Measurements from ENCODE around the gene CD4.
"Not testable (repeated sequence)": the region's sequence is repeated elsewhere in the genome, so short reads cannot be mapped to it uniquely, and the experiment has no call there.

CD4 gene

DNA sequence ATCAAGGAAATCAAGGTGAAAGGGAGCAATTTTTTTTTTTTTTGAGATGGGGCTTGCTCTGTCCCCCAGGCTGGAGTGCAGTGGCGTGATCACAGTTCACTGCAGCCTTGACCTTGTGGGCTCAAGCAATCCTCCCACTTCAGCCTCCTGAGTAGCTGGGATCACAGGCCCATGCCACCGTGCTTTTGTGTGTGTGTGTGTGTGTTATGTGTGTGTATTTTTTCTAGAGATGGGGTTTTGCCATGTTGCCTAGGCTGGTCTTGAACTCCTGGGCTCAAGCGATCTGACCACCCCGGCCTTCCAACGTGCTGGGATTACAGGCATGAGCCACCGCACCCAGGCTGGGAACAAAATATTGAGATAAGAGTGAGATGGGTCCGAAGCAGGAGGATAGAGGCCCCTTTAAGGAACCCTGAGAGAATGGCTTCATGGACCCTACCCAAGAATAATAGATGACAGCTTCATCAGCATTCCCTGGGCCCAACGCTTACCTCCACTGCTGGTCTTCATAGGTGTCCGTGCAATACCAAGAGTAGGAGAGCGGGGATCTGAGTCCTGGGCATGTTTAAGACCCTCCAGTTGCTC lies 60.7 kb downstream of the CD4 start:
- DNase-seq = no peak

DNA sequence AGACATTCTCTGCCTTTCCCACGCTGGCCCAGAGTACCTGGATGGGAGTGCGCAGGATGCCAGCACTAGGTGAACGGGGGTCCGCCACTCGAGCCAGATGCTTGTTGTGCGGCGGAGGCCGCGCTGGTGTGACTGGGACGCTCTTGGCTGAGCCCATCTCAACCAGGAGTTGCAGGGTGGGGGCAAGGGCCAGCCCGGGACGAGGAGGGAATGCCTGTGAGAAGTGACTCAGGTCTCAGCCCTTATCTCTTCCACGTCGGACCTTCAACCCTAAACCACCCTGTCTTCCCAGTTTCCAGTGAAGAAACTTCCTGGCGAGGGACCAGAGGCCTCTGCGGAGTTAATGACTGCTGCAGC lies 61.4 kb downstream of the CD4 start:
- DNase-seq = no peak

DNA sequence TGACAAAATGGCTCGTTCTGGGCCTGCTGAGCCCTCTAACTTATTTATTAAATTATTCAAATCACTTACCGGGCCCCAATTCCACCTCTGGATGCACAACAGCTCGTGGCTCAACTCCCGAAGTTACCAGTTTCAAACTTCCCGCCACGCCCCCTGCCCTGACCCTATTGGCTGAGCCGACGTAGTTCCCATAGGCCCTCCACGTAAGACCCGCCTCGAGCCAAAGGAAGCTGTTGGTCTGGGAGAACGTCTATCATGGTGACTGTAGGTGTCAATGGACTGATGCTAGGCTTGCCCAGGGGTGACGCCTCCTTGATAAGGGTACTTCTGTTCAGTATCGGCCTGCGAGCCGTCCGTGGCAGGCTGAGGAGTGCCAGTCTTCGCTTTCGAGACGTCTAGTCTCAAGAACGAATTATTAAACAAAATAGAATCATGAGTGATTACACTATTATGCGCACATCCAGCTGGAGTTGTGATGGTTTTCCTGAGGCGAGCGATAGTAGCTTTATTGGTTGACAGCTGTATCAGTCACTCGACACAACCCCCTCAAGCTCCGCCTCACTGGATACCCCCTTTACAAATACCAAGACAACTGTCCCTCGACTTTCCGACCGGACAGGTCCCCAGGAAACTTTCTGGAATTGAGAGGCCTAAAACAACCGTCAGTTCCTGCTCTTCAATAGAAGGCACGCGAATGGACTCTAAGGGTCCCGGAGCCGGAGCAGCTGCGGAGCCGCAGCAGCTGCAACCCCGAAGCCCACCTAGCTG lies 62.0 kb downstream of the CD4 start, which contains the start of gene CDCA3:
Gene CDCA3, minus strand, starts transcription at position 134 of the 768 bp plus-strand sequence. CDS start 334 bp downstream, outside the sequence.
- peak; percentile 98 to 99 for DNase-seq

DNA sequence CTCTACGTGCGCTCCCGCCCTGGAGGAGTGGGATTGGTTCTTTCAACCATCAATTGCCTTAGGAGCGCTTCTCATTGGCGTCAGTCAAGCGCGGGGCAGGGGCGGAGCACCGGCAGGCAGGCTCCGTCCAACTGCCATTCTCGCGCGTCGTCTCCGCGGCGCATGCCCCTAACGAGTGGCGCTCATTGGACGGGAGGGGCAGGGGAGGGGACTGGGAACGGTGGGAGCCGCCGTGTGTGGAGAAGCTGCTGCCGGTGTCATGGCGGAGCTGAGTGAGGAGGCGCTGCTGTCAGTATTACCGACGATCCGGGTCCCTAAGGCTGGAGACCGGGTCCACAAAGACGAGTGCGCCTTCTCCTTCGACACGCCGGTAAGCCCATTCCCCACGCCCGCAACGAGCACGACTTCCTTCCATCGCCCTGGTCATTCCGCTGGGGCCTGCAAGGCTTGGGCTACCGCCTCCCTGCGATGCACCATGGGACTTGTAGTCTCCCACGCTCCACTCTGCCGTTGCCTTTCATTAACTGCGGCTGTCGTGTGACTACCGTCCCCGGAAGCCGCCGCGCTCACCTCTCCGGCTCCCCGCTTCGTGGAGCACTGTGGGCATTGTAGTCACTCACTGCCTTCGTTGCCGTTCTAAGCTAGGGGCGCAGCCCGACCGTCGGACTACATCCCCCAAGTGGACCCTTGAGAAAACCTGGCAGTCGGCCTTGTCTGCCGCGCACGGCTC lies 62.8 kb downstream of the CD4 start, which contains the start of gene USP5:
Gene USP5, plus strand, starts transcription at position 230 of the 730 bp plus-strand sequence. Its CDS starts 30 bp downstream, at position 260.
- peak; percentile 100 for DNase-seq

DNA sequence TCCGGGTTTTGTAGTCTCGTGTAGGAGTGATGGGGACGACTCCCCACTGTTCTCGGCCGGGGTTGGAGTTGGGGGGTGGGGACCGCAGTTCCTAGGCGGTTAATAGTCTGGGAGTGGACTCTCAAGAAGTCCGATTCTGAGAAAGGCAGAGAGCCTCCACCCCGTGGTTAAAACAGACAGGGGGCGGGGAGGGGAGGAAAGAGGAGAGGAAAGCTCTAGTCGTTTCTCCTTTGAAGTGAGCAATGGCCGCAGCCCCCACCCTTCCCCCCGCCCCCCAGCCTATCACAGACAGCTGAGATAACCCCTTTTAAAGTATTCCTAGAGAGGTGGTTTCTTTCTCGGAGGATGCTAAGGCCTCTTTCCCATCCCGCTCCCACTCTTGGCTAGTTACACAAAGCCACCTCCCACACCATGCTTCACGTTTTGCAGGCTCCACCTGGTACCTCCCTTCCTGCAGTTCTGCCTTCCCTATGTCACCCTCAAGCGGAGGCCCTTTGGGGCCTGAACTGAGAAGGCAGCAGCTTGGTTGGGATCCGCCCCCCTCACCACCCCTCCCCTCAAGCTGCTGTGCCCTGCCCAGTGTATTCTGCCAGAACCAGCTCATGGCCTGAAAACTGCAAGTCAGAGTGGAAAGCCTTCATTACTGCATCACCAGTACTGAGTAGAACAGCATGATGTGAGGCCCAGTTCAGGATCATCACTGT lies 63.5 kb downstream of the CD4 start:
- no peak for DNase-seq

DNA sequence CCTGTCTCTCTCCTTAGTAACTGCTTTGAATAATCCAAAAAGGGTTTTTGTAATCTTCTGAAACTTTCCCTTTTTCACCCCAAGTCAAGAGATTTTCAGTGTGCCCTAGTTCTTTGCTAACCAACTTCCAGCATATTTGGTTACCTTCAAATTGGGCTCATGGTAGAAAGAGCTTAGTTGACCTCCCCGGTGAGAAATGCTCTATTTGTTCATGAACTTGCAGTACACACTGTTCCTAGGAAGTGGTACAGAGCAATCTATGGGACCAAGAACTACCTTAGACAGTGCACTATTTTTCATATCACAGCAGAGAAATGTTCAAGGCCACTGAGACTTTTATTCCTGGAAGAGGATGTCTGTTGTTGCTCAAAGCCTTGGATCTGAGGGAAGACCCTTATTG lies 64.3 kb downstream of the CD4 start:
- DNase-seq = no peak

DNA sequence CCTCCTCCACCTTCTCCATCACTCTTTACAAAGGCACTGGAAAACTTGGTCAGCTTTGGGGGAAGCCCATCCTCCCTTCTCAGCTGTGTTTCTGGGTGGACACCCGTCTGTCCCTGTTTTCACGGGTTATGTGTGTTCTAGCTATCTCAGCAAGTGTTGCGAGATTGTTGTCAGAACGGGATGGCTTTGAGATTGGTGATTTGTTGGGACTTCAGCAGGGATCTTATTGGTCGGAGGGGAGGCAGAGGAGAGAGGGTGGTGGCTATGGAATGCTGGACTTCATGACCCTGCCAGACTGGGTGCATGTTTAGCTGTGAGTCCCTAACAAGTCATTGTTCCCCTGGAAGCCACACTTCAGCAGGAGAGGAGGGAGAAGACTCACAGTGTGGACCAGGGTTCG lies 64.7 kb downstream of the CD4 start:
- no peak for DNase-seq

DNA sequence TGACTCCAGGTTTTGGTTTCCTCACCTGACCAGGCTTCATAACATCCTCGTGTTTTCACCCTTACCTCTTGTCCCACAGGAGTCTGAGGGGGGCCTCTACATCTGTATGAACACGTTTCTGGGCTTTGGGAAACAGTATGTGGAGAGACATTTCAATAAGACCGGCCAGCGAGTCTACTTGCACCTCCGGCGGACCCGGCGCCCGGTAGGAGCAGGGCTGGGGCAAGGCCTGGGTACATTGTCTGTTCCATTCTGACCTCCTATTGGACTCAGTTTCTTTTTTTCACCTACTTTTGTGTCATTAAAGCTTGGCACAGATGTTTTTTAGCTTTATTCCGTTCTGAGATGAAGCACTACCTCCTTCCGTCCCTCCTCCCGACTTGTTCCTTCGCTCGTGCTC lies 66.0 kb downstream of the CD4 start:
- DNase-seq = no peak

DNA sequence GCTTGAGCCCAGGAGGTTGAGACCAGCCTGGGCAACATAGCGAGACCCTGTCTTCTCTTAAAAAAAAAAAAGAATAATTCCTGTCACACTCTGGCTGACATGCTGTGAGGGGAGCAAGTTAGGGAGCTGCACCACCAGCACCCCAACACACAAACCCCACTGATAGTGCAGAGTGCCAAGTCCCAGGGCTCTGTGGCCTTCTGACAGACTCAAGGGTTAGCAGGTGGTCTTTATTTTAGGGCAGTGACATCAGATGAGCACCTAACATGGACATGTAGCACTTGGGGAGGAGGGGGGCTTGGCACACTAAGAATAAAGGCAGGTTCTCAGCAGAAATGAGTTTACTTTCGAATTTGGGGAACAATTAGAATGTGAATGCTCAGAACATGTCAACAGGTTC lies 69.5 kb downstream of the CD4 start:
- DNase-seq = no peak

DNA sequence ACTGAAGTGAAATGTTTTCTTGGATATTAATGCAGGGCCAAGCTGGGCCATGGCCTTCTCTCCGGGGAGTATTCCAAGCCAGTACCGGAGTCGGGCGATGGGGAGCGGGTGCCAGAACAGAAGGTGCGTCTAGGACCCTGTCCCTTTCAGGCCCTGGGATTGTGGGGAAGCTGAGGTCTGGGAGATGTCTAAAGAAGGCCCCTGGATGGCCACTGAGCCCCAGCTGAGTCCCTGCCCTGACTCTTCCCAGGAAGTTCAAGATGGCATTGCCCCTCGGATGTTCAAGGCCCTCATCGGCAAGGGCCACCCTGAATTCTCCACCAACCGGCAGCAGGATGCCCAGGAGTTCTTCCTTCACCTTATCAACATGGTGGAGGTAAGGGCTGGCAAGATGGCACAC lies 70.8 kb downstream of the CD4 start:
- no peak for DNase-seq

DNA sequence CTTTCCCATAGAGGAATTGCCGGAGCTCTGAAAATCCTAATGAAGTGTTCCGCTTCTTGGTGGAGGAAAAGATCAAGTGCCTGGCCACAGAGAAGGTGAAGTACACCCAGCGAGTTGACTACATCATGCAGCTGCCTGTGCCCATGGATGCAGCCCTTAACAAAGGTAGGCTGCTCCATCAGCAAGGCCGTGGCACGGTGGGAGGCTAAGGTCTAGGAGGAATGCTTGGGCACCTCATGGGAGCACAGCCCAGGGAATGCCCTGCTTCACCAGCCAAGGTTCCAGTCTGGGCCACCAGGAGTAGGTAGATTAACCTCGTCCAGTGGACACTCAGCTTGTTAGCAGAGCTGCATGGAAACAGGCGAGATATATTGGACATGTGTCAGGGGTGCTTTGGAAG lies 71.6 kb downstream of the CD4 start:
- no peak for DNase-seq

DNA sequence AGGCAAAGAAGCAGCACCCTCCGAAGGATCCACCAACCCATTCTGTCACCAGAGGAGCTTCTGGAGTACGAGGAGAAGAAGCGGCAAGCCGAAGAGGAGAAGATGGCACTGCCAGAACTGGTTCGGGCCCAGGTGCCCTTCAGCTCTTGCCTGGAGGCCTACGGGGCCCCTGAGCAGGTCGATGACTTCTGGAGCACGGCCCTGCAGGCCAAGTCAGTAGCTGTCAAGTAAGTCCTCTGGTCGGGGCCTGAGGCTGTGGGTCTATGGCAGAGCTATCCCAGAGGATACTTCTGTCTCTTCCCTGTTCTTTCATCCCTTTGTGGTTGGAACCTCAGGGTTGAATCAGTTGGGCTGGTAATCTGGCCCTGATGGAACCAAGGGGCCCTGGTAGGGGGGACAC lies 72.1 kb downstream of the CD4 start:
- DNase-seq = no peak

DNA sequence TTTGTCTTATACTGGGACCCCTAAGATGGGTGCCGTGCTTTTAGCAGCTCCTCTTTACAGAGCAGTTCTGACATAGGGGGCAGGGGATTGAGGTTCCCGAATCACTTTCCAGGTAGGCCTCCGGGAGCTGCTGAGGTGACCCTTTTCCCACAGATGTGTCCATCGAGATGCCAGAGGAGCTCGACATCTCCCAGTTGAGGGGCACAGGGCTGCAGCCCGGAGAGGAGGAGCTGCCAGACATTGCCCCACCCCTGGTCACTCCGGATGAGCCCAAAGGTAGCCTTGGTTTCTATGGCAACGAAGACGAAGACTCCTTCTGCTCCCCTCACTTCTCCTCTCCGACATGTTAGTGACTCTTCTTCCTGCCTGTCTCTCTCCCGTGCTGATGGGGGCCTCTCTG lies 73.7 kb downstream of the CD4 start:
- DNase-seq = no peak

DNA sequence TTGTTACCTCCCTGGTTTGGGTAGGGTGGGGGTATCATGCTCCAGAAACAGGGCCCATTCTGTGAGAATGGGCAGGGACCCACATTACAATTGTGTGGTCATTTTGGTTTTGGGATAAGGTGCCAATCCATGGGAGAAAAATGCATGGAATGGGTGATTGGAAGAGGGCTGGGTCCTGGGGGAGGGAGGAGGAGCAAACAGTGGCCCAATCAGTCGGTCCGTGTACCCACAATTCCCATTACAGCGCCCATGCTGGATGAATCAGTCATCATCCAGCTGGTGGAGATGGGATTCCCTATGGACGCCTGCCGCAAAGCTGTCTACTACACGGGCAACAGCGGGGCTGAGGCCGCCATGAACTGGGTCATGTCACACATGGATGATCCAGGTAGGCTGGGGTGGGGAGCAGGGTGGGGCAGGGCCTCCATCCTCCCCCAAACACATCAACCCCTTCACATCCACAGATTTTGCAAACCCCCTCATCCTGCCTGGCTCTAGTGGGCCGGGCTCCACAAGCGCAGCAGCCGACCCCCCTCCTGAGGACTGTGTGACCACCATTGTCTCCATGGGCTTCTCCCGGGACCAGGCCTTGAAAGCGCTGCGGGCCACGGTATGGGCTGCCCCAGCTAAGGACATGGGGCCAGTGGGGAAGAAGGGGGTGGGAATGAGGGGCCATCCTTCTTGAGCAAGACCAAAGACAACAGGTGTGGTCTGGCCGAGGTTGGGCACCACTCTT lies 74.4 kb downstream of the CD4 start:
- DNase-seq = no peak

DNA sequence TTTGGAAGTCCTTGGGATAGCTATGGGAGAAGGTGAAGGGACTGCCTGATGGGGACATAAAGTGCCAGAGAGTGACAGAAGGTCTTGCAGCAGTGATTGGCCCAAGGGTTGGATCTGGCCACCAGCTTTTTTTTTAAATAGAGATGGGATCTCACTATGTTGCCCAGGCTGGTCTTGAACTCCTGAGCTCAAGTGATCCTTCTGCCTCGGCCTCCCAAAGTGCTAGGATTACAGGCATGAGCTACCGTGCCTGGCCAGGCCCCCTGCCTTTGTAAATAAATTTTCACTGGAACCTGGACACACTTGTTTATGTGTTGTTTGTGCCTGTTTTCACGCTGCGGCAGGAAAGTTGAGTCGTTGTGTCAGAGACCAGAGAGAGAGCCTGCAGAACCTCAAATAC lies 76.0 kb downstream of the CD4 start:
- not testable (repeated sequence) for DNase-seq

DNA sequence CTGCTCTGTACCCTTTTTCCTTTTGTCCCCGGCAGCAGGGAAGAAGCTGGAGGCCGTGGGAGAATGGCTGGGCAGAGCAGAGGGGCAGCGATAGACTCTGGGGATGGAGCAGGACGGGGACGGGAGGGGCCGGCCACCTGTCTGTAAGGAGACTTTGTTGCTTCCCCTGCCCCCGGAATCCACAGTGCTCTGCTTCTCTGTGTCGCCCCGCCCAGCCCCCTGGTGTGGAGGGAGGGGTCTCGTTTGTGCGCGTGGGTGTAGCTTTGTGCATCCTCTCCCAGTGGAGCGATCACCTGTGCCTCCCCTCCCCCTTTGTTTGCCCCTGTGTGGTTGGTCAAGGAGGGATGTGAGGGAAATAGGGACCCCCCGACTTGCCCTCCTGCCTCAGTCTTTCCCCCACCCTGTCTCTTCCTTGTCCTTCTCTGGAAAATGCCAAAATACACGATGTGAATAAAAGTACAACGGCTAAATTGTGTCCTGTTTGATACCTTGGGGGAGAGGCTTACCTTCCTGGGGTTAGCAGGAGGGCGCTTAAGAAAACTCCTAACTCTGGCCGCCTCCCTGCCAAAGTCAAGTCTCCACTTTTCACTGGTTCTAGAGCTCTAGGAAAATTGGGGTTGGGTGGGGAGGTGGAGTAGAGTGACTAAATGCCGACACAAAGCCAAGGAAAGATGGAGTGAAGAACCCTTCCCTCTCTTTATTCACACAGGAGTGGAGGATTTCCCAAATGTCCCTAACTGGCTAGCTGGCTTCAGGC lies 77.0 kb downstream of the CD4 start:
- no peak for DNase-seq

DNA sequence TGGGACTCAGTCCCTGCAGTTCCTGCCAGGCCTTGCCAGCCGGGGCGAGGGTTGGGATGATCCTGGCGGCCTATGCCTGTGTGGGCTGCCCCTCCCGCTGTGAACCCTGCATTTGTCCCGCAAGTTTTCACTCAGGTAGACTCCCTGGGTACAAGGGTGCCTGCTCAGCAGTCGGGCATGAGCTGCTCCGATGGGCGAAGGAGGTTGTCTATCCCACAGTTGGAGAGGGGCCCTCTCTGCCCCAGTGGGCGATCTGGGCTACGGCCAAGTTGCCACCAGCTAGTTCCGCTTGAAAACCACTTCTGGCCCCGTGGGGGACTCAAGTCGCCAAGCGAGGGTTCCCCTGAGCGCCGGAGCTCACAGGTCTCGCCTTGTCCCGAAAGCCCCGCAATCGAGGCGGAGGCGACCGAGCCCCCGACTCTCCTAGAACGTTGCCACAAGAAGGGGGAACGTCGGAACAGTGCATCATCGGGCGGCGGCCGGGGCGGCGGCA lies 77.6 kb downstream of the CD4 start:
- peak; percentile 72 to 86 for DNase-seq

DNA sequence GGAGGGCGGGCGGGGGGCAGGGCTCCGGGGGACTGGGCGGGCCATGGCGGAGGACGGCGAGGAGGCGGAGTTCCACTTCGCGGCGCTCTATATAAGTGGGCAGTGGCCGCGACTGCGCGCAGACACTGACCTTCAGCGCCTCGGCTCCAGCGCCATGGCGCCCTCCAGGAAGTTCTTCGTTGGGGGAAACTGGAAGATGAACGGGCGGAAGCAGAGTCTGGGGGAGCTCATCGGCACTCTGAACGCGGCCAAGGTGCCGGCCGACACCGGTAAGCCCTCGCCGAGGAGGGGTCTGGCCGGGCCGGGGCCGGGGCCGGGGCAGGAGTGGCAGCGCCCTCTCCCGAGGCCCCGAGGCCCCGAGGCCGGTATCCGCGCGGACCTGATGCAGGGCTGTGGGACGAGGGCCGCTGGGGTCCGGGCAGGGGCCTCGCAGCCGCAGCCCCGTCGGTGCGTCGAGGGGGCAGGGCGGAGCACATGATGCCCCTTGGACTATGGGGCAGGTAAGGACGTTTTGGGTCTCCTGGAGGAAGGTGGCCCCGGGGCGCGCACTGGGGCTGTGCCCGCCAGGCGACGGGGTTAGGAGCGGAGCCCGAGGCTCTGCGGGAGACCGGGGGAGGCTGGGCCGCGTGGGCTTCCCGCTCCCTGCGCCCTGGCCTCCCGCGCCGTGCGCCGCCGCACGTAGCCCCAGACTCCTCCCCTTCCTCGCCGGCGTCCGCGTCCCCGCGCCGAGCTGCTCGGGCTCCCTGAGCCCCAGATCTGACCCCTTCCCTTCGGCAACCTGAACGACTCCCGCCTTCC lies 78.3 kb downstream of the CD4 start, which contains the start of gene TPI1:
Gene TPI1, plus strand, starts transcription at position 119 of the 798 bp plus-strand sequence. Its CDS starts 36 bp downstream, at position 155.
- peak; percentile 88 to 91 for DNase-seq

DNA sequence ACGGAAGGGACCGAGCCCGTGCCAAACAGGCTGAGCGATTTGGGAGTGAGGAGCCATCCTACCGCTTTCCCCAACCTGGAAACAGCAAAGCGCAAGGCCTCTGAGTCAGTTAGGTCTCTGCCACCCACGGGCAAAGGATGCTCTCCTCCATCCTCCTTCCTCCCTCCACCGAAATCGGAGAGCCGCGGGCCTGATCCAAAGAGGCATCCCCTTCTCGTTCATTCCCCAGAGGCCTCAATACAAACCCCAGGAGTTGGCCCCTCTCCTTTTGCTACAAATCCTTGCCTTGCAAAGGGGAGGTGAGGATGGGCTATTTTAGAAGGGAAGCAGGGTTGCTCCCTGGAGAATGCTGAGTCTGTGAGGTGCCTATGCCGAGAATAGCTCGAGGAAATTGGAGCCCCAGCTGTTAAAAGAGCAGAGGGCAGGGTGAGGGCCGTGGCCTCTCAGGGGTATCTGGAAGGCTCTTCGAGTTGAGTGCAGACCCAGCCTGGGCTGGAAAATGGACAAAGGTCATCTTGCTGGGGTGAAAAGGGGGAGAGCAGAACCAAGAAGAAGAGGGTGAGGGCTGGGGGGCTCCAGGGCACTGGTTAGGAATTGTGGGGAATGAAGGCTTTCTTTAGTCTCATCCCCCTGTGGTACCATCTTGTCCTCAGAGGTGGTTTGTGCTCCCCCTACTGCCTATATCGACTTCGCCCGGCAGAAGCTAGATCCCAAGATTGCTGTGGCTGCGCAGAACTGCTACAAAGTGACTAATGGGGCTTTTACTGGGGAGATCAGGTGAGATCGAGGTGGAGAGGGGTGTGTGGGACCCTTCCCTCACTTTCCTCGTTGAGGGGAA lies 79.1 kb downstream of the CD4 start:
- no peak for DNase-seq
